Activated CD8-positive, alpha-beta T cell treated with anti-CD3 and anti-CD28 coated beads for 36 hours (primary cell): Measurements from ENCODE around the gene SUMF2. TPM values are rescaled to one million over a fixed set of nuclear protein-coding genes. Genes with fewer than 3 reads are reported as not detected.

ENCODE experiments used
- ATAC-seq: fragments of 200-7000 bp; cut with Tn5 transposase; one replicate; pipeline ENCODE4 v1.10.0; 2021; ENCODE audit warnings: mild to moderate bottlenecking, moderate library complexity
- CTCF ChIA-PET: fragments of 350-600 bp; sonication (Branson Sonifier 250); formaldehyde crosslinking; loops from one replicate; lab custom pipeline; 2021; ENCODE audit warnings: antibody characterized with exemption; lab: Charles Lee
- POLR2A ChIA-PET: fragments of 350-600 bp; sonication (Branson Sonifier 250); formaldehyde crosslinking; loops from one replicate; lab custom pipeline; 2021; ENCODE audit warnings: antibody characterized with exemption; lab: Charles Lee
- DNase-seq: peaks from one replicate; pipeline ENCODE4 v3.0.0-alpha.2; 2020
- H3K27ac Mint-ChIP-seq: one replicate; pipeline ENCODE4 v1.8.0; 2021; ENCODE audit warnings: mild to moderate bottlenecking, mixed read lengths
- H3K27me3 Mint-ChIP-seq: one replicate; pipeline ENCODE4 v1.8.0; 2021; ENCODE audit warnings: mixed read lengths
- H3K36me3 Mint-ChIP-seq: one replicate; pipeline ENCODE4 v1.8.0; 2021; ENCODE audit warnings: low read depth, mixed read lengths
- H3K4me1 Mint-ChIP-seq: one replicate; pipeline ENCODE4 v1.8.0; 2021; ENCODE audit warnings: low read depth, mixed read lengths
- H3K4me3 Mint-ChIP-seq: one replicate; pipeline ENCODE4 v1.8.0; 2021; ENCODE audit warnings: mild to moderate bottlenecking, moderate library complexity, mixed read lengths
- H3K9me3 Mint-ChIP-seq: one replicate; pipeline ENCODE4 v1.8.0; 2021; ENCODE audit warnings: mixed read lengths
- CTCF ChIP-seq: fragments of 200-600 bp; IDR thresholded peaks from one replicate; pipeline ENCODE4 v1.8.0; 2022; ENCODE audit warnings: antibody characterized with exemption, mild to moderate bottlenecking
- intact Hi-C: fragments of 100-400 bp; cut with micrococcal nuclease; formaldehyde crosslinking; loops from one replicate; pipeline ENCODE4 v1.10.0; 2022
- total RNA-seq, 2 experiments: library from RNA; stranded (reverse); gene quantifications; one replicate each; pipeline ENCODE4 v1.2.3, GENCODE V29; 2021

The SUMF2 gene
- total RNA-seq, 2 experiments from 2014 or later, result 140 to 141 TPM

- H3K36me3 Mint-ChIP-seq, result no peaks in the 10 kb centered on the region
- H3K27ac Mint-ChIP-seq, result no peak overlapping the region
- no peak overlapping the region for H3K4me3 Mint-ChIP-seq
- no peaks in the 10 kb centered on the region for H3K4me1 Mint-ChIP-seq
- TF ChIP-seq CTCF, result no peak
- DNase-seq, result no peak
- H3K9me3 Mint-ChIP-seq, result no peaks in the 10 kb centered on the region
- ATAC-seq, result no peak
- CTCF ChIA-PET, result no interaction called here
- intact Hi-C loops, result no loop called here
- peaks cover 19% of the 10 kb centered on the region for H3K27me3 Mint-ChIP-seq
- POLR2A ChIA-PET, result no interaction called here
Observed at GRCh38 chr7:56121440-56121839, 57.4 kb downstream of the SUMF2 start.

GRCh38 chr7:56124981-56125380 is 60.9 kb downstream of the SUMF2 start:
- no peak for TF ChIP-seq CTCF
- Mint-ChIP-seq H3K27ac (no peak overlapping the region), H3K27me3 (no peaks in the 10 kb centered on the region), H3K4me3 (no peak overlapping the region), H3K4me1 (no peaks in the 10 kb centered on the region), H3K9me3 (no peaks in the 10 kb centered on the region), H3K36me3 (no peaks in the 10 kb centered on the region)
- intact Hi-C loops, result no loop called here
- ChIA-PET CTCF (no interaction called here), POLR2A (no interaction called here)
- ATAC-seq (no peak), DNase-seq (no peak)

- Mint-ChIP-seq H3K4me1 (no peaks in the 10 kb centered on the region), H3K4me3 (no peak overlapping the region), H3K36me3 (no peaks in the 10 kb centered on the region), H3K27me3 (no peaks in the 10 kb centered on the region), H3K27ac (no peak overlapping the region), H3K9me3 (no peaks in the 10 kb centered on the region)
- ChIA-PET CTCF (no interaction called here), POLR2A (no interaction called here)
- no peak for DNase-seq
- no peak for ATAC-seq
- TF ChIP-seq CTCF, result no peak
- intact Hi-C loops, result no loop called here
Observed at GRCh38 chr7:56125831-56126230, 61.7 kb downstream of the SUMF2 start.

- CTCF ChIA-PET, result no interaction called here
- no peak for ATAC-seq
- TF ChIP-seq CTCF, result no peak
Observed at GRCh38 chr7:56127241-56127975, 63.3 kb downstream of the SUMF2 start.

More at GRCh38 chr7:56127241-56127975, 63.3 kb downstream of the SUMF2 start:
- POLR2A ChIA-PET, result no interaction called here
- no peaks in the 10 kb centered on the region for H3K9me3 Mint-ChIP-seq
- H3K36me3 Mint-ChIP-seq, result no peaks in the 10 kb centered on the region
- intact Hi-C loops, result no loop called here
- H3K27me3 Mint-ChIP-seq, result no peaks in the 10 kb centered on the region
- no peak overlapping the region for H3K4me3 Mint-ChIP-seq
- no peaks in the 10 kb centered on the region for H3K4me1 Mint-ChIP-seq
- no peak for DNase-seq
- H3K27ac Mint-ChIP-seq, result no peak overlapping the region

Other genes starting within 250 kb of the SUMF2 start
- gene SEPTIN14, start 201.5 kb upstream of the SUMF2 start, total RNA-seq, result not detected
- gene ZNF713, start 176.8 kb upstream of the SUMF2 start, total RNA-seq, result 1 to 10 TPM; 2.2 to 2.8 TPM
- gene MRPS17, start 112.4 kb upstream of the SUMF2 start, total RNA-seq, result 10 to 100 TPM; 28.2 to 29.1 TPM
- 10 to 100 TPM; 54.2 to 56.7 TPM for gene NIPSNAP2, start 99.7 kb upstream of the SUMF2 start, total RNA-seq
- gene PSPH, start 12.8 kb upstream of the SUMF2 start, total RNA-seq, result 10 to 100 TPM; 31.2 to 33.8 TPM
- 100 to 1,000 TPM; 231 to 239 TPM for gene CCT6A, start 12.5 kb upstream of the SUMF2 start, total RNA-seq
- 1 to 10 TPM; 2.9 to 3.0 TPM for gene PHKG1, start 28.7 kb downstream of the SUMF2 start, total RNA-seq
- gene CHCHD2, start 42.2 kb downstream of the SUMF2 start, total RNA-seq, result 100 to 1,000 TPM; 726 to 748 TPM
- gene NUPR2, start 52.1 kb downstream of the SUMF2 start, total RNA-seq, result not detected